Peyer's patch (tissue), 4 donors: ENCODE results near the gene HTRA3.
A peak's percentile ranks its signal among the peaks of the same experiment; 100 is the strongest.

Source experiments
- POLR2A ChIP-seq, 2 donors: fragments of 450-650 bp; IDR thresholded peaks; one replicate each; pipeline ENCODE4 v1.5.1; 2017; ENCODE audit warnings: antibody characterized with exemption in 2 of 2, mild to moderate bottlenecking in 2 of 2, moderate library complexity in 2 of 2
- TF ChIP-seq, protein P1 (sequence below), 6 experiments: fragments of 450-650 bp in 4 of 6; fragments of 200-600 bp in 2 of 6; sonication (generic) in 1 of 6; IDR thresholded peaks; one replicate each; pipeline ENCODE4 v1.5.1; 2017 to 2019; ENCODE audit warnings: antibody characterized with exemption in 6 of 6, mild to moderate bottlenecking in 3 of 6, moderate library complexity in 1 of 6

DNA sequence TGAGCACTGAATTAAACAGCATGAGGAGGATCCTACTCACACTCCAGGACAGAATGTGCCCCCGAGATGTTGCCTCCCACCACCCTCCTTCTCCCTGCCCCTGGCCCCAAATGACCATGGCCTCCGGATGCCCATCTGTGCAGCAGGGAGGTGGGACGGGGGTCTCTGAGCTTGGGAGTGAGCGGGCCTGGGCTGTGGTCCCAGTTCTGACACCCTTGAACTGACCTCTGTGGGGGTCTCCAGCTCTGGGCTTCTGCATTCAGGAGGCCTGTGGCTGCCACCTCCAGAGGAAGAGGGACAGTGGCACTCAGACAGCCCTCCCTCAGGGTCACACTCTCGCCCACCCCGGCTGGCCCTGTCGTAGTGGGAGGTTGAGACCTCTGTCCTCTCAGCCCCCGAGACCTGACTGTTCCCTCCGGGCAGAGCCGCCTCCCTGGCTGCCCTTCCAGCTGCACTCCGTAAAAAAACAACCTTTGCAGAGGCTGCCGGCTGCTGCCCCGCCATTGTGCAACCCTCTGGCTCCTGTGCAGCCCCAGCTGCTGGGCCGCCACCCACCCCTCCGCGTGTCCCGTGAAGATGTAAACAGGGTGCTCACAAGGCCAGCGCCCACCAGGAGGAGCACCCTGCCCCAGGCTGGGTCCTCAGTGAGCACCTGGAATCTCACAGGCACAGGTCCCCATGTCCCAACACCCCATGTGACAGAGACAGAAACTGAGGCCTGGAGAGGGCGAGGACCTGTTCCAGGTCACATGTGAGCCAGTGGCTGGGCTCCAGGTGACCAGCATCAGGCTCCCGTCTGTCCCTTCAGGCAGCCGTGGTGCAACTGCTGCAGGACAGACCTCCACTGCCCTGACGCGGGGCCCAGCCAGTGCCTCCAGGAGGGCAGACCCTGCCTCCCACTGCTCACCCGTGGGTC, 39.6 kb downstream of the HTRA3 start:
- TF ChIP-seq POLR2A (IDR thresholded peaks at IDR 0.05): no peak
- TF ChIP-seq, protein P1, sequence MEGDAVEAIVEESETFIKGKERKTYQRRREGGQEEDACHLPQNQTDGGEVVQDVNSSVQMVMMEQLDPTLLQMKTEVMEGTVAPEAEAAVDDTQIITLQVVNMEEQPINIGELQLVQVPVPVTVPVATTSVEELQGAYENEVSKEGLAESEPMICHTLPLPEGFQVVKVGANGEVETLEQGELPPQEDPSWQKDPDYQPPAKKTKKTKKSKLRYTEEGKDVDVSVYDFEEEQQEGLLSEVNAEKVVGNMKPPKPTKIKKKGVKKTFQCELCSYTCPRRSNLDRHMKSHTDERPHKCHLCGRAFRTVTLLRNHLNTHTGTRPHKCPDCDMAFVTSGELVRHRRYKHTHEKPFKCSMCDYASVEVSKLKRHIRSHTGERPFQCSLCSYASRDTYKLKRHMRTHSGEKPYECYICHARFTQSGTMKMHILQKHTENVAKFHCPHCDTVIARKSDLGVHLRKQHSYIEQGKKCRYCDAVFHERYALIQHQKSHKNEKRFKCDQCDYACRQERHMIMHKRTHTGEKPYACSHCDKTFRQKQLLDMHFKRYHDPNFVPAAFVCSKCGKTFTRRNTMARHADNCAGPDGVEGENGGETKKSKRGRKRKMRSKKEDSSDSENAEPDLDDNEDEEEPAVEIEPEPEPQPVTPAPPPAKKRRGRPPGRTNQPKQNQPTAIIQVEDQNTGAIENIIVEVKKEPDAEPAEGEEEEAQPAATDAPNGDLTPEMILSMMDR (IDR thresholded peaks at IDR 0.05): peak in 1 of 6 experiments; percentile 14
